T-cell (primary cell): ENCODE measurements around the gene DPYD. TPM values are rescaled to one million over a fixed set of nuclear protein-coding genes. Genes with fewer than 3 reads are reported as not detected.

Experiments used
- ATAC-seq, 4 experiments: fragments of 200-7000 bp in 3 of 4; fragments of 150-1000 bp in 1 of 4; cut with Tn5 transposase; replicated peaks in 1 of 4; 1 replicate in 3 of 4; 2 replicates in 1 of 4; pipeline ENCODE4 v1.10.0; 2021; ENCODE audit warnings: moderate library complexity in 3 of 4, mild to moderate bottlenecking in 2 of 4, moderate number of reproducible peaks in 1 of 4
- CTCF ChIA-PET, 2 donors: fragments of 300-600 bp; sonication (Branson Sonifier 250); formaldehyde crosslinking; loops; one replicate each; lab custom pipeline; 2022; ENCODE audit warnings: antibody characterized with exemption in 2 of 2; lab: Charles Lee
- POLR2A ChIA-PET, 2 donors: fragments of 300-600 bp; sonication (Branson Sonifier 250); formaldehyde crosslinking; loops; one replicate each; lab custom pipeline; 2022; ENCODE audit warnings: antibody characterized with exemption in 2 of 2; lab: Charles Lee
- DNase-seq, 35 experiments: peaks; one replicate each; pipeline versions ENCODE4 v3.0.0 to v3.0.0-alpha.2; 2013 to 2023
- H3K27ac ChIP-seq: one replicate; pipeline ENCODE4 v1.5.1; 2013; ENCODE audit warnings: low read length
- H3K27me3 ChIP-seq, 2 experiments: replicated peaks in 1 of 2; 1 replicate in 1 of 2; 2 replicates in 1 of 2; pipeline versions ENCODE4 v1.6.1 to v1.7.0; 2013; ENCODE audit warnings: low read length in 1 of 2, mixed read lengths in 1 of 2; ENCODE audit not compliant: control insufficient read depth in 2 of 2, insufficient read depth in 2 of 2; ENCODE audit errors: extremely low read depth in 1 of 2
- H3K36me3 ChIP-seq, 2 donors: 1 replicate in 1 of 2; 2 replicates in 1 of 2; pipeline versions ENCODE4 v1.6.1 to v1.7.0; 2013; ENCODE audit warnings: low read length in 1 of 2; ENCODE audit not compliant: control insufficient read depth in 2 of 2, insufficient read depth in 1 of 2; ENCODE audit errors: extremely low read depth in 1 of 2
- H3K4me1 ChIP-seq, 2 experiments: 1 replicate in 1 of 2; 2 replicates in 1 of 2; pipeline versions ENCODE4 v1.6.1 to v1.7.0; 2013; ENCODE audit warnings: low read length in 2 of 2, mixed read lengths in 1 of 2; ENCODE audit not compliant: insufficient read depth in 2 of 2, control insufficient read depth in 1 of 2; ENCODE audit errors: extremely low read depth in 1 of 2
- H3K4me3 ChIP-seq, 2 donors: 1 replicate in 1 of 2; 2 replicates in 1 of 2; pipeline versions ENCODE4 v1.5.1 to v1.7.0; 2013; ENCODE audit warnings: mild to moderate bottlenecking in 2 of 2, low read length in 1 of 2, moderate library complexity in 1 of 2; ENCODE audit not compliant: control insufficient read depth in 1 of 2; ENCODE audit errors: extremely low read depth in 1 of 2
- H3K9me3 ChIP-seq: 2 replicates; pipeline ENCODE4 v1.7.0; 2013
- H3K27ac Mint-ChIP-seq, 2 donors: one replicate each; pipeline ENCODE4 v1.8.0; 2020 to 2021; ENCODE audit warnings: mild to moderate bottlenecking in 2 of 2, mixed read lengths in 2 of 2
- H3K27me3 Mint-ChIP-seq, 2 donors: one replicate each; pipeline ENCODE4 v1.8.0; 2021 to 2022; ENCODE audit warnings: mixed read lengths in 2 of 2
- H3K36me3 Mint-ChIP-seq: one replicate; pipeline ENCODE4 v1.8.0; 2021; ENCODE audit warnings: mixed read lengths
- H3K4me1 Mint-ChIP-seq, 3 donors: one replicate each; pipeline ENCODE4 v1.8.0; 2020 to 2022; ENCODE audit warnings: mixed read lengths in 3 of 3, mild to moderate bottlenecking in 1 of 3
- H3K4me3 Mint-ChIP-seq, 3 donors: one replicate each; pipeline ENCODE4 v1.8.0; 2020 to 2022; ENCODE audit warnings: mild to moderate bottlenecking in 3 of 3, mixed read lengths in 3 of 3, moderate library complexity in 3 of 3
- H3K9me3 Mint-ChIP-seq, 3 donors: one replicate each; pipeline ENCODE4 v1.8.0; 2020 to 2022; ENCODE audit warnings: mixed read lengths in 3 of 3
- WGBS: methylation state at CpG from one replicate; pipeline ENCODE4 v1.1.5; 2013; ENCODE audit warnings: missing lambda C conversion rate; ENCODE audit not compliant: insufficient coverage; 5-methylcytosine and 5-hydroxymethylcytosine counted together
- total RNA-seq, 35 experiments: library from RNA in 6 of 35; stranded (reverse) in 6 of 35; fragments of 120-200 nt in 1 of 35; gene quantifications; one replicate each; pipeline versions ENCODE4 v1.2.1 to v1.2.4 and lab custom pipeline; 2013 to 2026

DPYD gene
- total RNA-seq, 5 donors from 2014 or later (not counting 1 experiment from before 2014, with no cell fraction given) = 39.1 to 74.1 (median 47.8) TPM

GRCh38 chr1:97050506-97050905 is 870.3 kb downstream of the DPYD start:
- ATAC-seq (no peak), DNase-seq (no peak)
- H3K4me3 Mint-ChIP-seq = no peak overlapping the region
- H3K36me3 Mint-ChIP-seq = no peaks in the 10 kb centered on the region
- Histone ChIP-seq H3K27me3 (no peaks in the 10 kb centered on the region), H3K36me3 (no peaks in the 10 kb centered on the region), H3K4me1 (no peaks in the 10 kb centered on the region), H3K27ac (no peak overlapping the region), H3K4me3 (no peak overlapping the region), H3K9me3 (no peaks in the 10 kb centered on the region)
- ChIA-PET POLR2A (interaction anchor here in 1 of 2 donors (1.1 kb wide), 1 partner anchor 9 kb away, joined by 3 read pairs; no protein-coding TSS in a partner anchor), CTCF (no interaction called here)
- WGBS = no CpG with 5 or more reads among the region's 1 CpG
- peaks cover 4 to 13% of the 10 kb centered on the region in 2 donors for H3K27me3 Mint-ChIP-seq
- H3K4me1 Mint-ChIP-seq = peaks cover 0 to 7% (median 2%) of the 10 kb centered on the region in 3 donors
- no peak overlapping the region for H3K27ac Mint-ChIP-seq
- peaks cover 3 to 5% (median 4%) of the 10 kb centered on the region in 3 donors for H3K9me3 Mint-ChIP-seq

- H3K27me3 Mint-ChIP-seq = peaks cover 4 to 18% of the 10 kb centered on the region in 2 donors
- DNase-seq (no peak), ATAC-seq (no peak)
- Histone ChIP-seq H3K4me3 (no peak overlapping the region), H3K9me3 (no peaks in the 10 kb centered on the region), H3K27me3 (peaks cover 0 to 12% of the 10 kb centered on the region in 2 experiments), H3K4me1 (no peaks in the 10 kb centered on the region), H3K36me3 (no peaks in the 10 kb centered on the region), H3K27ac (no peak overlapping the region)
- no peak overlapping the region for H3K4me3 Mint-ChIP-seq
- ChIA-PET CTCF (no interaction called here), POLR2A (no interaction called here)
- no peaks in the 10 kb centered on the region for H3K36me3 Mint-ChIP-seq
- H3K9me3 Mint-ChIP-seq = peaks cover 0 to 6% (median 0%) of the 10 kb centered on the region in 3 donors
- H3K4me1 Mint-ChIP-seq = peaks cover 0 to 7% (median 2%) of the 10 kb centered on the region in 3 donors
- no peak overlapping the region for H3K27ac Mint-ChIP-seq
- no CpG with 5 or more reads among the region's 2 CpGs for WGBS
Observed at GRCh38 chr1:97047421-97047793, 873.4 kb downstream of the DPYD start.

- no peaks in the 10 kb centered on the region for H3K4me1 ChIP-seq
- ATAC-seq (no peak), DNase-seq (no peak)
- H3K4me3 ChIP-seq = no peak overlapping the region
- Mint-ChIP-seq H3K4me3 (no peak overlapping the region), H3K9me3 (peaks cover 0 to 10% (median 0%) of the 10 kb centered on the region in 3 donors), H3K4me1 (peaks cover 0 to 7% (median 2%) of the 10 kb centered on the region in 3 donors), H3K36me3 (no peaks in the 10 kb centered on the region), H3K27me3 (peaks cover 4 to 18% of the 10 kb centered on the region in 2 donors), H3K27ac (no peak overlapping the region)
- no peaks in the 10 kb centered on the region for H3K36me3 ChIP-seq
- no peaks in the 10 kb centered on the region for H3K9me3 ChIP-seq
- peaks cover 0 to 12% of the 10 kb centered on the region in 2 experiments for H3K27me3 ChIP-seq
- 94% methylated on average over 2 of the region's 5 CpGs for WGBS
- CTCF ChIA-PET = no interaction called here
- H3K27ac ChIP-seq = no peak overlapping the region
- POLR2A ChIA-PET = no interaction called here
Observed at GRCh38 chr1:97046765-97047420, 873.9 kb downstream of the DPYD start.

- H3K4me1 Mint-ChIP-seq = peaks cover 0 to 5% (median 2%) of the 10 kb centered on the region in 3 donors
- POLR2A ChIA-PET = no interaction called here
- CTCF ChIA-PET = no interaction called here
- Histone ChIP-seq H3K4me3 (no peak overlapping the region), H3K9me3 (no peaks in the 10 kb centered on the region), H3K27ac (no peak overlapping the region), H3K4me1 (no peaks in the 10 kb centered on the region), H3K36me3 (no peaks in the 10 kb centered on the region), H3K27me3 (peaks cover 0 to 12% of the 10 kb centered on the region in 2 experiments)
- H3K4me3 Mint-ChIP-seq = no peak overlapping the region
- H3K27me3 Mint-ChIP-seq = peaks cover 3 to 13% of the 10 kb centered on the region in 2 donors
- H3K27ac Mint-ChIP-seq = no peak overlapping the region
- H3K9me3 Mint-ChIP-seq = peaks cover 4 to 14% (median 4%) of the 10 kb centered on the region in 3 donors
- H3K36me3 Mint-ChIP-seq = no peaks in the 10 kb centered on the region
- WGBS = 60% methylated on average over 4 of the region's 7 CpGs
- DNase-seq (no peak), ATAC-seq (no peak)
Observed at GRCh38 chr1:97044159-97044760, 876.6 kb downstream of the DPYD start.

- WGBS = no CpG with 5 or more reads among the region's 1 CpG
Observed at GRCh38 chr1:97042551-97042950, 878.3 kb downstream of the DPYD start.

GRCh38 chr1:97041026-97041425 is 879.8 kb downstream of the DPYD start:
- POLR2A ChIA-PET = no interaction called here
- Mint-ChIP-seq H3K4me1 (no peaks in the 10 kb centered on the region), H3K27ac (no peak overlapping the region), H3K27me3 (peaks cover 0 to 5% of the 10 kb centered on the region in 2 donors), H3K9me3 (peaks cover 7 to 27% (median 7%) of the 10 kb centered on the region in 3 donors), H3K4me3 (no peak overlapping the region), H3K36me3 (no peaks in the 10 kb centered on the region)
- Histone ChIP-seq H3K27ac (no peak overlapping the region), H3K36me3 (no peaks in the 10 kb centered on the region), H3K4me3 (no peak overlapping the region), H3K9me3 (no peaks in the 10 kb centered on the region), H3K27me3 (peaks cover 0 to 12% of the 10 kb centered on the region in 2 experiments), H3K4me1 (no peaks in the 10 kb centered on the region)
- ATAC-seq = no peak
- CTCF ChIA-PET = no interaction called here
- no CpG with 5 or more reads among the region's 2 CpGs for WGBS
- DNase-seq = no peak

More at GRCh38 chr1:97042551-97042950, 878.3 kb downstream of the DPYD start:
- Mint-ChIP-seq H3K36me3 (no peaks in the 10 kb centered on the region), H3K4me3 (no peak overlapping the region), H3K9me3 (peaks cover 7 to 27% (median 7%) of the 10 kb centered on the region in 3 donors), H3K27me3 (peaks cover 0 to 9% of the 10 kb centered on the region in 2 donors), H3K27ac (no peak overlapping the region), H3K4me1 (no peaks in the 10 kb centered on the region)
- Histone ChIP-seq H3K4me1 (no peaks in the 10 kb centered on the region), H3K27me3 (peaks cover 0 to 12% of the 10 kb centered on the region in 2 experiments), H3K9me3 (no peaks in the 10 kb centered on the region), H3K4me3 (no peak overlapping the region), H3K27ac (no peak overlapping the region), H3K36me3 (no peaks in the 10 kb centered on the region)
- ATAC-seq = no peak
- DNase-seq = no peak
- CTCF ChIA-PET = no interaction called here
- POLR2A ChIA-PET = no interaction called here
